Inflammatory macrophage treated with lipopolysaccharide for 4 hours (primary cell): ENCODE measurements around the gene TMCC2.

Experiments
- DNase-seq: peaks from one replicate; pipeline ENCODE4 v3.0.0-alpha.2; 2020

TMCC2 gene

DNA sequence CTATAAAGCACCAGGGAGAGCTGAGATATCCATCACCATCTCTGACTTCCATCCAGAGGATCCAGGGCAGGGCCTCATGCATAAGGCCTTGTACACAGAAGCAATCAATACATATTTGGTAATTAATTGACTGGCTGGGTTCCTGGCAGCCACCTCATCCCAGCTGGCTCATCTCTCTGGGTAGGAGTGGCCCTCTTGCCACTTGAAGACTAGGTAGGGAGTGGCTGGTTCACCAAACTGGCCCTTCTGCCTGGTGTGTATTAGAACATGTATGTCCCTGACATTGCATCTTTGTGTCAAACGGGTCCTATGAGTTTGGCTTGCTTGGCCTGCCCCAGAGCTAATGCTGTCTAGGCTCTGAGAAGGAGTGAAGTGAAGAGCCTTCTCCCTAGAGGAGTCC, 82.0 kb downstream of the TMCC2 start:
- no peak for DNase-seq

- DNase-seq: peak; percentile 89
Observed at GRCh38 chr1:205310976-205311704, 83.4 kb downstream of the TMCC2 start.

DNA sequence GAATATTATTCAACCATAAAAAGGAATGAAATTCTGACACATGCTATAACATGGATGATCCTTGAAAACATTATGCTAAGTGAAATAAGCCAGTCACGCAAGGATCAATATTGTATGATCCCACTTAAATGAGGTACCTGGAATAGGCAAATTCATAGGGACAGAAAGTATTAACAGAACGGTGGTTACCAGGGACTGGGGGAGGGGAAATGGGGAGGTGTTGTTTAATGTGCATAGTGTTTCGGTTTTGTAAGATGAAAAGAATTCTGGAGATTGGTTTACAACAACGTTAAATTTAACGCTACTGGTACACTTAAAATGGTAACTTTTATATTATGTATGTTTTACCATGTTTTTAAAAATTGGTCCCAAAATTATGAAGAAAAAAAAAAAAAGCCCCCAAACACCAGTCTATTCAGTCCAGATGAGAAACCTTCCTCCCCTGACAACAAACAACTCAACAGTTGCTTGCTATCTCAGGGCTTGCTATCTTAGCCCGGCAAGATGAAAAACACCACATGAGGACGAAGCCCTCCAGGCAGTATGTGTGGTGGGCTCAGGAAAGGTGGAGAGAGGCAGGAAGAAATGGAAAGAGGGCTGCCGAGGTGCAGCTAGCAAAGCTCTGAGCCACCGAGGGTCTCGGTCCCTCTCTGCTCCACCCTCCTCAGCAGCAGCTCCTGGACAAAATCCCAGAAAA, 85.3 kb downstream of the TMCC2 start:
- DNase-seq: no peak

DNA sequence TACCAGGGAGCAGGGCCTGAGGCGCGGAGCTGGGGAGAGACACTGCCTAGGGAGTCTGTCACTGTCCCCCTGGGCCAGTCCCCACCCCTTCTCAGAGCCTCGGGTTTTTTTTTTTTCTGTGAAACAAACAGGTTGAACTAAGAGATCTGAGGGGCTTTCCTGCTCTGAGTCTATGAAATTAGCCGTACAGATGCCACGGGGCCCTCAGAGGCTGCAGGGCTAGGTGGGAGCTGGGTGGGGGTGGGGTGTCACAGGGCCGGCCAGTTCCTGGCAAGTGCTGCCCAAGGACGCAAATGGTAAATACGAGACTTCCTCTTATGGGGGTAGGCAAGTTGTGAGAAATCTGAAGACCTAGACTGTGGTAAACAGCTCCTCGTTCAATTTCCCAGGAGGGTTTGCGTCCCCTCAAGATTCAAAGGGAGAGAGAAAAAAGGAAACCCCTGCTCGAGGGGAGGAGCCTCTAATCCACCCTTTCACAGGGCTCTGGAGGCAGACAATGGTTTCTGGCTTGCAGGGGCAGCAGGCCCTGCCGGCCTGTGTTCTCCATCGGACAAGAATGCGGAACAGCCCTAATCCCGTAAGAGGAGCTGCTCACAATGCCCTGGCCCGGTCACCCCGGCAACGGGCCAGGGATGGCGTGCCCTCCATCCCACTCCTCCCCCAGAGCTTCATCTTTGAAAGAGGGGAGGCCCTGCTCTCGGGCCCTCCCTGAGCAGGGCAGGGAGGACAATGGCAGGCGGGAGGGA, 86.0 kb downstream of the TMCC2 start:
- peak; percentile 75 for DNase-seq

GRCh38 chr1:205315008-205315618, 87.4 kb downstream of the TMCC2 start:
- no peak for DNase-seq

DNA sequence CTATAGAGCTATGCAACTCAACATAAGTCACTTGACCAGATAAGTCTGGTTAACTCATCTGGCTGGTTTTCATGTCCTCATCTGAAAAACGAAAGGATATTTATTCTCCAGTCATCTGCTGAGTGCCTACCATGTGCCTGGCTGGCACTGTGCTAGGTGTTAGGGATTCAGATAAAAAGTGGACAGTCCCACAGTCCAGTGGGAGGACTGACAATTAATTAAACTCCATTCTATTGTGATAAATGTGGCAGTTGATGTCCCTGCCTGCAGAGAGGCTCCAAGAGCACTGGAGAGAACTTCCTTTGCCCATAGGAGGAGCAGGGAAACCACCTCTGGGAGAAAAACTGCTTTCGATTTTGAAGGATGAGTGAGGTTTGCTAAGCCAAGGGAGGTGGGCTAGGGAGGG, 88.4 kb downstream of the TMCC2 start:
- peak; percentile 76 for DNase-seq

GRCh38 chr1:205317311-205317917, 89.7 kb downstream of the TMCC2 start:
- DNase-seq: no peak

GRCh38 chr1:205318231-205318991, 90.7 kb downstream of the TMCC2 start:
- DNase-seq: peak; percentile 49

DNA sequence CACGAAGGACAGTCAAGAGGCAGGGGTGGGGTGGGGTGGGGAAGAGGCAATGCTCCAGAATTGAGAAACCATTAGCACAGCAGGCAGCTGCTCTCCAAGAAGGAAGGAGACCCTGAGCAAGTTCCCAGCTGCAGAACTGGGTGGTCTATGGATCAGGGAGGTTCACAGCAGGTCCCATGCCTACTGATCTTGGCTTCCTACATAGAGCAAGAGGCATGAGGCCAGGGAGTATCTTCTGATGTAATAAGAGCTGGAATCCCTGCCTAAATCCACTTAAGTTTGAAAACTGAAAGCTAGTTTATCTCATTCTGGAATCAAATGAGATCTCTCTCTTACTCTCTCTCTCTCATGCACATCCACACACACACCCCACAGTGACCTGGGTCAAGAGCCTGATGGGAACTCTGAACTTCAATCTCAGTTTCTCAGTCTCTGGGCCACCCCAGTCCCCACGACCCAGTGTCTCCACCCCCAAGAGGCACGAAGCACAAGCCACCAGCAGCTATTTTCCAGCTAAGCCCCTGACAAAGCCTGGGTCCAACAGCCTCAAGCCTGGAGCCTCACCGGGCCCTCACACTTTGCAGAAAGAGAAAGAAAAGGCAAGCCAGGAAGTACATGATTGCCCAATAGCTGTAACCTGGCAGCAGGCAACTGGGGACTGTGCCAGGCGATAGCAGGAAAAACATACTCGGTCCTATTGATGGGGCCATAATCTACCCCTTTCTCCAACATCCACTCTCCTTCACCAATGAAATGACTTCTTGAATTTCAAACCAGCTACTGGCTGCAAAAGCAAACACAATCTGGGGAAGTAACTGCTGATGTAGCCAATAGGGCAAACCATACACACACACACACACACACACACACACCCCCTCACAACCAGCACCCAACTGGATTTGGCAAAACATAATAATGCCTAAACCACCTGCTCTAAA, 91.6 kb downstream of the TMCC2 start:
- DNase-seq: peak; percentile 50

- DNase-seq: peak; percentile 88
Observed at GRCh38 chr1:205321162-205321958, 93.6 kb downstream of the TMCC2 start, which contains the start of gene NUAK2. NUAK2 (minus strand) TSS chr1:205321745; CDS start chr1:205321628, 117 bp downstream.

DNA sequence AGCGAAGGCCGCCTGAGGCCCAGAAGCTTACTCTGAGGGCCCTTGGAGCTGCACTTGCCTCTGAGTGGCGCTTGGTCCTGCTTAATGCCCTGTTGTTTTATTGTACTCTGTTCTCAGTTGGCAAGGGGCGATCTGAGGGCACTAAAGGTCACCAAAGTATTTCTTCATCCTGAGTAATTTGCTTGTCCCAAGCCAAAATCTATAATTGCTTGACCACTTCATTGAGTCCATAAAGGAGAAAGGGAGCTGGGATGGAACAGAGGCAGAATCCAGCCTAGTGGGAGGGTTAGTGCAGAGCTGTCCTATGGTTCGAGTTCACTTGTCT, 94.2 kb downstream of the TMCC2 start:
- DNase-seq: no peak
